OCI-LY7 (cell line): Measurements from ENCODE around the gene EIF2D. TPM values are rescaled to one million over a fixed set of nuclear protein-coding genes. Genes with fewer than 3 reads are reported as not detected.

Source experiments
- BruUV-seq: library from RNA; stranded (reverse); fragments of 400-500 nt; replicated peaks from 2 replicates; lab custom pipeline; 2021; lab: Mats Ljungman, UMichigan
- CTCF ChIA-PET: fragments of 300-600 bp; sonication (Branson Sonifier 250); formaldehyde crosslinking; loops from one replicate; lab custom pipeline; 2022; ENCODE audit warnings: antibody characterized with exemption; ENCODE audit not compliant: unreplicated experiment; lab: Charles Lee
- POLR2A ChIA-PET: fragments of 300-600 bp; sonication (Branson Sonifier 250); formaldehyde crosslinking; loops from one replicate; lab custom pipeline; 2022; ENCODE audit warnings: antibody characterized with exemption; lab: Charles Lee
- DNase-seq: peaks from one replicate; pipeline ENCODE4 v3.0.0-alpha.2; 2015; ENCODE audit warnings: low spot score
- H2AFZ ChIP-seq: fragments of 200-600 bp; sonication (generic), shearing (Covaris generic); 2 replicates; pipeline ENCODE4 v1.6.1; 2014; ENCODE audit warnings: mild to moderate bottlenecking, antibody characterized with exemption, low read length, moderate library complexity
- H3K27ac ChIP-seq: fragments of 200-600 bp; sonication (generic); 2 replicates; pipeline ENCODE4 v1.5.1; 2014; ENCODE audit warnings: mixed run types, low read depth, mild to moderate bottlenecking, moderate library complexity, low read length, inconsistent platforms; ENCODE audit not compliant: poor library complexity, severe bottlenecking
- H3K36me3 ChIP-seq: fragments of 200-600 bp; sonication (generic); 2 replicates; pipeline ENCODE4 v1.6.1; 2014; ENCODE audit warnings: mild to moderate bottlenecking, antibody characterized with exemption, low read length, moderate library complexity, mixed read lengths; ENCODE audit not compliant: insufficient read depth
- H3K4me1 ChIP-seq: fragments of 200-600 bp; sonication (generic); 2 replicates; pipeline ENCODE4 v1.5.1; 2014; ENCODE audit warnings: mild to moderate bottlenecking, low read length; ENCODE audit not compliant: insufficient read depth, poor library complexity, severe bottlenecking
- H3K4me2 ChIP-seq: fragments of 200-600 bp; sonication (generic); 2 replicates; pipeline ENCODE4 v1.6.1; 2014; ENCODE audit warnings: mild to moderate bottlenecking, low read length
- H3K4me3 ChIP-seq: fragments of 200-600 bp; sonication (generic); 2 replicates; pipeline ENCODE4 v1.5.1; 2014; ENCODE audit warnings: mild to moderate bottlenecking, low read depth, low read length; ENCODE audit not compliant: poor library complexity, severe bottlenecking
- H3K79me2 ChIP-seq: fragments of 200-600 bp; sonication (generic); 2 replicates; pipeline ENCODE4 v1.6.1; 2016; ENCODE audit warnings: low read depth, mild to moderate bottlenecking, low read length, moderate library complexity, mixed read lengths; ENCODE audit not compliant: insufficient read depth
- H3K9me2 ChIP-seq: fragments of 200-600 bp; sonication (generic); 2 replicates; pipeline ENCODE4 v1.6.1; 2016; ENCODE audit warnings: mild to moderate bottlenecking, low read length, mixed read lengths; ENCODE audit not compliant: insufficient read depth
- H3K9me3 ChIP-seq: fragments of 200-600 bp; sonication (generic); 2 replicates; pipeline ENCODE4 v1.6.1; 2014; ENCODE audit warnings: mild to moderate bottlenecking, mixed run types, low read length, mixed read lengths
- H4K20me1 ChIP-seq: fragments of 200-600 bp; sonication (generic); 2 replicates; pipeline ENCODE4 v1.6.1; 2014; ENCODE audit warnings: mild to moderate bottlenecking, antibody characterized with exemption, low read length, moderate library complexity, mixed read lengths; ENCODE audit not compliant: insufficient read depth
- EZH2phosphoT487 ChIP-seq: fragments of 200-600 bp; sonication (generic); IDR thresholded peaks from 2 replicates; pipeline ENCODE4 v1.6.1; 2018; ENCODE audit warnings: low read depth, borderline replicate concordance, mild to moderate bottlenecking, mixed run types, antibody characterized with exemption, low read length, moderate library complexity, mixed read lengths
- intact Hi-C: fragments of 100-400 bp; cut with micrococcal nuclease; formaldehyde crosslinking; loops from one replicate; pipeline ENCODE4 v1.10.0; 2022; ENCODE audit not compliant: unreplicated experiment
- total RNA-seq, 2 experiments: library from RNA; depleted of rRNA in 1 of 2; stranded (reverse); fragments of >200 nt in 1 of 2; shearing (Covaris generic) in 1 of 2; gene quantifications; 2 replicates each; pipeline ENCODE4 v1.2.3, GENCODE V29; 2014 to 2022
- TF ChIP-seq, protein P1 (sequence below): fragments of 200-600 bp; sonication (generic); conservative IDR thresholded peaks from 2 replicates; pipeline ENCODE4 v1.5.1; 2014; ENCODE audit warnings: mild to moderate bottlenecking, antibody characterized with exemption, low read length, moderate library complexity, mixed read lengths

Gene EIF2D
- total RNA-seq, 2 experiments from 2014 or later, result 68.6 to 85.4 TPM

- H4K20me1 ChIP-seq, result no peaks in the 10 kb centered on the region
- no peaks in the 10 kb centered on the region for H3K79me2 ChIP-seq
- TF ChIP-seq, protein P1, sequence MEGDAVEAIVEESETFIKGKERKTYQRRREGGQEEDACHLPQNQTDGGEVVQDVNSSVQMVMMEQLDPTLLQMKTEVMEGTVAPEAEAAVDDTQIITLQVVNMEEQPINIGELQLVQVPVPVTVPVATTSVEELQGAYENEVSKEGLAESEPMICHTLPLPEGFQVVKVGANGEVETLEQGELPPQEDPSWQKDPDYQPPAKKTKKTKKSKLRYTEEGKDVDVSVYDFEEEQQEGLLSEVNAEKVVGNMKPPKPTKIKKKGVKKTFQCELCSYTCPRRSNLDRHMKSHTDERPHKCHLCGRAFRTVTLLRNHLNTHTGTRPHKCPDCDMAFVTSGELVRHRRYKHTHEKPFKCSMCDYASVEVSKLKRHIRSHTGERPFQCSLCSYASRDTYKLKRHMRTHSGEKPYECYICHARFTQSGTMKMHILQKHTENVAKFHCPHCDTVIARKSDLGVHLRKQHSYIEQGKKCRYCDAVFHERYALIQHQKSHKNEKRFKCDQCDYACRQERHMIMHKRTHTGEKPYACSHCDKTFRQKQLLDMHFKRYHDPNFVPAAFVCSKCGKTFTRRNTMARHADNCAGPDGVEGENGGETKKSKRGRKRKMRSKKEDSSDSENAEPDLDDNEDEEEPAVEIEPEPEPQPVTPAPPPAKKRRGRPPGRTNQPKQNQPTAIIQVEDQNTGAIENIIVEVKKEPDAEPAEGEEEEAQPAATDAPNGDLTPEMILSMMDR, result no peak
- no peak for TF ChIP-seq EZH2phosphoT487
- H2AFZ ChIP-seq, result peak overlapping the region; percentile 44; the same call in 1 of the 2 replicates
- no peaks in the 10 kb centered on the region for H3K36me3 ChIP-seq
- peaks cover 19% of the 10 kb centered on the region for H3K4me1 ChIP-seq
- no peak overlapping the region for H3K27ac ChIP-seq
- peak; percentile 35 for DNase-seq
- intact Hi-C loops, result no loop called here
- H3K9me2 ChIP-seq, result no peaks in the 10 kb centered on the region
- H3K9me3 ChIP-seq, result no peaks in the 10 kb centered on the region
- ChIA-PET POLR2A (interaction anchor here (0.7 to 1.2 kb wide), 4 partner anchors 12 to 20 kb away, joined by 3 to 7 read pairs (median 5); no protein-coding TSS in a partner anchor), CTCF (no interaction called here)
- peak overlapping the region; percentile 10; the same call in 1 of the 2 replicates for H3K4me2 ChIP-seq
- no TSS peak for BruUV-seq
- no peak overlapping the region for H3K4me3 ChIP-seq
Observed at GRCh38 chr1:206575165-206575893, 36.9 kb downstream of the EIF2D start.

DNA sequence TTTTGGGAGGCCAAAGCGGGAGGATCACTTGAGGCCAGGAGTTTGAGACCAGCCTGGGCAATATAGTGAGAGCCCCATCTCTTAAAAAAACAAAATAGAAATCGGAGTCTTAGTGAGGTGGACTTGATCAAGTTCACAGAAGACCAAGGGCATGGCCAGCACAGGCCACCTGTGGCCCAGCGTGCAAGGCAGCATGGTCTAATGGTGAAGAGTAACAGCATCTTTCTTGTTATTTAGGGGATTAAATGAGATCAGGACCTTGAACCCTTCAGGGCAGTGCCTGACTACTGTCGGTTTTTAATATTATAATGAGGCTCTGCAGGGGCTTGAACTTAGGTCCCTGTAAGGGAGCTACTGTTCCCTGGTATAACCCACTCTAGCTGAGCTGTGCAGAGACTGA, 38.5 kb downstream of the EIF2D start:
- CTCF ChIA-PET, result interaction anchor here (0.6 to 1.1 kb wide), 2 partner anchors 10 to 29 kb away, joined by 3 to 4 read pairs; no protein-coding TSS in a partner anchor
- TF ChIP-seq EZH2phosphoT487, result no peak
- TF ChIP-seq, protein P1, result no peak
- Histone ChIP-seq H3K9me2 (no peaks in the 10 kb centered on the region), H3K4me3 (no peak overlapping the region), H2AFZ (no peak overlapping the region), H3K79me2 (no peaks in the 10 kb centered on the region), H3K4me1 (peaks cover 11% of the 10 kb centered on the region), H3K9me3 (no peaks in the 10 kb centered on the region), H3K27ac (no peak overlapping the region), H3K4me2 (no peak overlapping the region), H4K20me1 (no peaks in the 10 kb centered on the region), H3K36me3 (no peaks in the 10 kb centered on the region)
- POLR2A ChIA-PET, result interaction anchor here (1.0 kb wide), 1 partner anchor 18 kb away, joined by 3 read pairs; no protein-coding TSS in a partner anchor
- BruUV-seq, result no TSS peak
- intact Hi-C loops, result no loop called here
- DNase-seq, result no peak

GRCh38 chr1:206573319-206573718, 38.9 kb downstream of the EIF2D start:
- Histone ChIP-seq H3K9me2 (no peaks in the 10 kb centered on the region), H2AFZ (no peak overlapping the region), H3K36me3 (no peaks in the 10 kb centered on the region), H3K4me3 (no peak overlapping the region), H3K4me2 (no peak overlapping the region), H3K4me1 (peaks cover 11% of the 10 kb centered on the region), H3K79me2 (no peaks in the 10 kb centered on the region), H3K27ac (no peak overlapping the region), H4K20me1 (no peaks in the 10 kb centered on the region), H3K9me3 (no peaks in the 10 kb centered on the region)
- TF ChIP-seq, protein P1, result no peak
- no peak for TF ChIP-seq EZH2phosphoT487
- ChIA-PET CTCF (interaction anchor here (0.6 to 1.1 kb wide), 2 partner anchors 9 to 29 kb away, joined by 3 to 4 read pairs; no protein-coding TSS in a partner anchor), POLR2A (interaction anchor here (1.0 kb wide), 1 partner anchor 18 kb away, joined by 3 read pairs; no protein-coding TSS in a partner anchor)
- no TSS peak for BruUV-seq
- no peak for DNase-seq
- intact Hi-C loops, result no loop called here
